HTR-8/SVneo (cell line): Measurements from ENCODE around the gene ADAD1.
"Not testable (repeated sequence)": the region's sequence is repeated elsewhere in the genome, so short reads cannot be mapped to it uniquely, and the experiment has no call there.

ENCODE experiments used
- DNase-seq: peaks from one replicate; pipeline ENCODE4 v3.0.0; 2011; ENCODE audit warnings: low spot score, mixed read lengths; ENCODE audit not compliant: insufficient read length
- FAIRE-seq: peaks from 2 replicates; lab custom pipeline; 2011; peaks lifted over from hg19 to GRCh38; lab: Jason Lieb, UNC

Gene ADAD1

GRCh38 chr4:122378711-122379110, at the start of gene ADAD1:
Gene ADAD1 (plus strand): TSS chr4:122379011. CDS start chr4:122380070, 1,059 bp downstream.
- DNase-seq (no peak), FAIRE-seq (no peak)

- DNase-seq (no peak), FAIRE-seq (no peak)
Observed at GRCh38 chr4:122329876-122330565, 48.8 kb upstream of the ADAD1 start.

- DNase-seq (no peak), FAIRE-seq (no peak)
Observed at GRCh38 chr4:122331195-122331594, 47.6 kb upstream of the ADAD1 start.

GRCh38 chr4:122334828-122335227, 44.0 kb upstream of the ADAD1 start:
- no peak for FAIRE-seq

GRCh38 chr4:122341886-122342285, 36.9 kb upstream of the ADAD1 start:
- peak; percentile 8 for DNase-seq
- FAIRE-seq: no peak

More at GRCh38 chr4:122334828-122335227, 44.0 kb upstream of the ADAD1 start:
- no peak for DNase-seq

GRCh38 chr4:122346036-122346435, 32.8 kb upstream of the ADAD1 start:
- FAIRE-seq: no peak
- no peak for DNase-seq

- FAIRE-seq: no peak
- no peak for DNase-seq
Observed at GRCh38 chr4:122346503-122346902, 32.3 kb upstream of the ADAD1 start.

- no peak for FAIRE-seq
- DNase-seq: no peak
Observed at GRCh38 chr4:122356317-122356808, 22.4 kb upstream of the ADAD1 start.

GRCh38 chr4:122360754-122361153, 18.1 kb upstream of the ADAD1 start:
- no peak for FAIRE-seq
- no peak for DNase-seq

- FAIRE-seq: no peak
- no peak for DNase-seq
Observed at GRCh38 chr4:122364700-122365404, 14.0 kb upstream of the ADAD1 start.

GRCh38 chr4:122368786-122369185, 10.0 kb upstream of the ADAD1 start:
- DNase-seq, FAIRE-seq: not testable (repeated sequence)

- no peak for DNase-seq
- no peak for FAIRE-seq
Observed at GRCh38 chr4:122377352-122377751, 1.5 kb upstream of the ADAD1 start.

GRCh38 chr4:122379239-122379638, 428 bp downstream of the ADAD1 start:
- FAIRE-seq (no peak), DNase-seq (no peak)

- FAIRE-seq: no peak
- no peak for DNase-seq
Observed at GRCh38 chr4:122383341-122383740, 4.5 kb downstream of the ADAD1 start.

GRCh38 chr4:122384245-122384644, 5.4 kb downstream of the ADAD1 start:
- no peak for FAIRE-seq

GRCh38 chr4:122393276-122393675, 14.5 kb downstream of the ADAD1 start:
- no peak for FAIRE-seq
- no peak for DNase-seq

More at GRCh38 chr4:122384245-122384644, 5.4 kb downstream of the ADAD1 start:
- DNase-seq: no peak

- FAIRE-seq: no peak
- no peak for DNase-seq
Observed at GRCh38 chr4:122403861-122404260, 25.1 kb downstream of the ADAD1 start.

GRCh38 chr4:122412547-122412946, 33.7 kb downstream of the ADAD1 start:
- DNase-seq (no peak), FAIRE-seq (no peak)

- no peak for FAIRE-seq
Observed at GRCh38 chr4:122423246-122423645, 44.4 kb downstream of the ADAD1 start.

GRCh38 chr4:122431351-122431750, 52.5 kb downstream of the ADAD1 start:
- DNase-seq (no peak), FAIRE-seq (no peak)

More at GRCh38 chr4:122423246-122423645, 44.4 kb downstream of the ADAD1 start:
- DNase-seq: no peak

GRCh38 chr4:122434285-122434684, 55.5 kb downstream of the ADAD1 start:
- FAIRE-seq (no peak), DNase-seq (no peak)
